ENCODE results near the gene MYH6. TPM values are rescaled to one million over a fixed set of nuclear protein-coding genes. Genes with fewer than 3 reads are reported as not detected.

The MYH6 gene
- total RNA-seq, 4 donors from 2014 or later, result 0.20 TPM; not detected in 3

GRCh38 chr14:23415821-23416778 lies 8.0 kb upstream of the MYH6 start:
- TF ChIP-seq CTCF (IDR thresholded peaks at IDR 0.05) (no peak), POLR2A (IDR thresholded peaks at IDR 0.05) (no peak)
- intact Hi-C loops (cut with DNase I; ENCODE audit: low total_unique reads), result no loop called here
- 81 to 85% methylated on average over 21 of the region's 21 CpGs for WGBS, 2 donors

GRCh38 chr14:23414906-23415820 lies 7.1 kb upstream of the MYH6 start:
- no peak overlapping the region for H3K4me3 ChIP-seq (ENCODE audit: low read depth, poor library complexity, severe bottlenecking)
- intact Hi-C loops (cut with DNase I; ENCODE audit: low total_unique reads), result no loop called here
- 94 to 95% methylated on average over 39 of the region's 39 CpGs for WGBS, 2 donors
- DNase-seq (ENCODE audit: low spot score in 2 of 2), result no peak
- TF ChIP-seq POLR2A (IDR thresholded peaks at IDR 0.05) (no peak), CTCF (IDR thresholded peaks at IDR 0.05) (no peak)

More at GRCh38 chr14:23415821-23416778, 8.0 kb upstream of the MYH6 start:
- H3K4me3 ChIP-seq (ENCODE audit: low read depth, poor library complexity, severe bottlenecking), result no peak overlapping the region
- no peak for DNase-seq (ENCODE audit: low spot score in 2 of 2)

GRCh38 chr14:23414254-23414653 lies 6.2 kb upstream of the MYH6 start:
- no peak for DNase-seq (ENCODE audit: low spot score in 2 of 2)
- WGBS, 2 donors, result 66 to 82% methylated on average over 3 of the region's 3 CpGs
- intact Hi-C loops (cut with DNase I; ENCODE audit: low total_unique reads), result no loop called here
- no peak overlapping the region for H3K4me3 ChIP-seq (ENCODE audit: low read depth, poor library complexity, severe bottlenecking)
- no peak for TF ChIP-seq CTCF (IDR thresholded peaks at IDR 0.05)
- TF ChIP-seq POLR2A (IDR thresholded peaks at IDR 0.05), result no peak

GRCh38 chr14:23413681-23414080 lies 5.6 kb upstream of the MYH6 start:
- TF ChIP-seq CTCF (IDR thresholded peaks at IDR 0.05), result no peak
- TF ChIP-seq POLR2A (IDR thresholded peaks at IDR 0.05), result no peak
- WGBS, 2 donors, result 88 to 92% methylated on average over 14 to 16 of the region's 16 CpGs
- no peak for DNase-seq (ENCODE audit: low spot score in 2 of 2)
- intact Hi-C loops (cut with DNase I; ENCODE audit: low total_unique reads), result no loop called here
- no peak overlapping the region for H3K4me3 ChIP-seq (ENCODE audit: low read depth, poor library complexity, severe bottlenecking)

GRCh38 chr14:23411563-23412525 lies 3.8 kb upstream of the MYH6 start:
- no peak for DNase-seq (ENCODE audit: low spot score in 2 of 2)
- WGBS, 2 donors, result 80 to 84% methylated on average over 14 of the region's 14 CpGs
- intact Hi-C loops (cut with DNase I; ENCODE audit: low total_unique reads), result no loop called here
- no peak overlapping the region for H3K4me3 ChIP-seq (ENCODE audit: low read depth, poor library complexity, severe bottlenecking)
- TF ChIP-seq CTCF (IDR thresholded peaks at IDR 0.05) (no peak), POLR2A (IDR thresholded peaks at IDR 0.05) (no peak)

All from lower leg skin (tissue), 4 donors.